Embryonic facial prominence (tissue), 1 donor: ENCODE results near the gene CMPK1.

Experiments used
- DNase-seq: peaks from one replicate; pipeline ENCODE4 v3.0.0-alpha.2; 2016; ENCODE audit errors: extremely low spot score

The CMPK1 gene

GRCh38 chr1:47395433-47395832 lies 61.8 kb downstream of the CMPK1 start:
- DNase-seq: no peak

- no peak for DNase-seq
Measured at GRCh38 chr1:47396671-47397196, 63.1 kb downstream of the CMPK1 start.

GRCh38 chr1:47399138-47399845 lies 65.7 kb downstream of the CMPK1 start:
- DNase-seq: no peak

GRCh38 chr1:47399846-47400155 lies 66.2 kb downstream of the CMPK1 start:
- DNase-seq: no peak

- no peak for DNase-seq
Measured at GRCh38 chr1:47401761-47402160, 68.2 kb downstream of the CMPK1 start.

DNA sequence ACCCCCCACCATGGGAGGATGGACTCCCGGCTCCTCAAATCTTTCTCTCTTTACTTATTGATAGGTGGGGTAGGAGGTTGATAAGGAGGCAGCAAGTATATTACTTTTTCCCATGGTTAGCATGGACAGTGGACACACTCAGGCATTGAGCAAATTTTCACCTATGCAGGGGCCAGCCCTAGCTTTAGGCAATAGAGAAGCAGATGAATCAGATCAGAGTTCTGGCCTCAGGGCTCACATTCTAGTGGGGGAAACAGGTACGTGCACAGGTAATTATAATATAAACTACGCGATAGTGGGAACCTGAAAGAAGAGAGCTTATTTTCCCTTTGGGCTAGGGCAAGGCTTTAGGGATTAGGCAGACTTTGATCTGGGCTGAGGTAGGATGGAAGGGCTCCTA lies 69.0 kb downstream of the CMPK1 start:
- no peak for DNase-seq

DNA sequence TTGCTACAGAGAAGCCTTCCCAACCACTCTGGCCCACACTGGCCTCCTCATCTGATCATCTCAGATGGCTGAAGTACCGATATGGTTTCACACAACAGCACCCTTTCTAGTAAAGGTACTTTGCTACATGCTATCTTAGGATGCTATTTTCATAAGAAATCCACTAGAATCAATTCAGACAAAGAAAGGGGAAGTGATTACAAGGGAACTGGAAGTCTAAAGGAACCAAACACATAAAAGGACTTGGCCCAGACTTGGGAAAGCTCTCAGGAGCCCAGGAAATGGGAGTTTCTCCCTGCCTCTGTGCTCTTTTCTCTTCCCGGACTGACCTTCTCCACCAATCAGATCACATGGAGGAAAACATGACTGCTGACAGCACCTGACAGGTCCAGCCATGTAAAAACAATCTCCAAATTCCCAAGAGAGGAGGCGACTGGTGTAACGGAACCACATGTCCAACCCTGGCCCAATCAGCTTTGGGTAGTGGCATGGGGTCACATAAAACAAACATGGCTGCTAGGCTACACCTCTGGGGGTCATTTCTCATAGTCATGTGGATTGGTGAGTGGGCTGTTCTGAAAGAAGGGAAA lies 69.8 kb downstream of the CMPK1 start:
- no peak for DNase-seq

DNA sequence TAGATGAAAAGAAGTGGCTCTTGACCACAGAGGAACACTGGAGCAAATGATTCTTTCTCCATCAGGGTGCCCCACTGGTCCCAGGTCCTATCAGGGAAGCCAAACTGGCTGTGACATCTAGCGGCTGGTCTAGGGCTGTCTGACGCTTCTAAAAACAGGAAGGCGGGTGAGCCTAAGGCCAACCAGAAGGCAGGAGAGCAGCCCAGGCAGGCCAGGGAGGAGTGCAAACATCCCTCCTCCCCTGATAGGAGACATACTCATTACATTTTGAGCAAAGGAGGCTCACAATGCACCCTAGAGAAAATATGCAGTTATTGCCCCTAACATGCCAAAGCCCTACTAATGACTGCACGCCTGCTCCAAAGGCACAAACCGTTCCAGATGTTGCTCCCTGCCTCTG lies 72.1 kb downstream of the CMPK1 start:
- no peak for DNase-seq

DNA sequence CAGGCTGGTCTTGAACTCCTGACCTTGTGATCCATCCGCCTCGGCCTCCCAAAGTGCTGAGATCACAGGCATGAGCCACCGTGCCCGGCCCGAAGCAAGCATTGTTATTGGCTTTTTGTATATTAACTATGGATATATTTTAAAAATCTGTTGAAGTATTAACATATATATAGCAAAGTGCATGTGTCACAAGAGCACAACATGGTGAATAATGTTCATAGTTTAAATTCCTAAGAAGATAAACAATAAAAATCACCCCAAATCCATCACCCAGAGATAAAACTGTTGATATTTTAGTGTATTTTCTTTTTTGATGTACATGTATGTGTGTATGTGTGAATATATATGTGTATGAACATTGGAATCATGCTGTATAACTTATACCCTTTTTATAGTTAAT lies 73.4 kb downstream of the CMPK1 start:
- no peak for DNase-seq

GRCh38 chr1:47407481-47407880 lies 73.9 kb downstream of the CMPK1 start:
- no peak for DNase-seq

DNA sequence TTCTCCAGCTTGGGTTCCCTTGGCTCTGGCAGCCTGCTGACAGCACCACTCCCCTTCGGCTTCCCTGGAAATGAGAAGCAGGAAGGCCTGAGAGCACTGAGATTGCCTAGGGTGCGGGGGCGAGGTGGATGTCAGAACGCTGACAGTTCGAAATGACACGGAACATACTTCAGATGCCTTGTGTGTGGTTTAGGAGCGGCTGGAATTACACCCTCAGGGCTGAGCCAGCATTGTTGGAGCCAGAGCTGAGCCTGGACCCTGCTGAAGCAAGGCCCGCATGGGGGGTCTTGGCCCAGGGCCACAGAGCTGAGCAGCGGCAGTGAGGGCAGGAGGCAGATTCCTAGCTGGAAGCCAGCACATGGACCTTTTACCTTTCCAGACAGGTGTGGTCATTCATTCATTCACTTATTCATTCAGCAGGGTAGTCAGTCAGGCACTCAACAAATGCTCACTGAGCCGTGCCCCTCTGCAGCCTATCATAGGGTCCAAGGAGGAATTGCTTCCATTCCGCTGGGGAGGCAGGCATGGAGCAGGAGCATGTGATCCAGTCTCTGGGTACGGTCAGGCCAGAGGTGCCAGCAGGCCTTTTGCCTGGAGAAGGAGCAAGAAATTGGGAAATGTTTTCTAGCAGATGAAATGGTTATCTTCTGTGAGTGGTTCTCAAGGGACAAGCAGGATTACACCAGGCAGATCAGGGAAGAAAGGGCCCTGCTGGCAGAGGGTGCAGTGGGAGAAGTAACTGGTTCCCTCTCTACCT lies 75.9 kb downstream of the CMPK1 start:
- no peak for DNase-seq

DNA sequence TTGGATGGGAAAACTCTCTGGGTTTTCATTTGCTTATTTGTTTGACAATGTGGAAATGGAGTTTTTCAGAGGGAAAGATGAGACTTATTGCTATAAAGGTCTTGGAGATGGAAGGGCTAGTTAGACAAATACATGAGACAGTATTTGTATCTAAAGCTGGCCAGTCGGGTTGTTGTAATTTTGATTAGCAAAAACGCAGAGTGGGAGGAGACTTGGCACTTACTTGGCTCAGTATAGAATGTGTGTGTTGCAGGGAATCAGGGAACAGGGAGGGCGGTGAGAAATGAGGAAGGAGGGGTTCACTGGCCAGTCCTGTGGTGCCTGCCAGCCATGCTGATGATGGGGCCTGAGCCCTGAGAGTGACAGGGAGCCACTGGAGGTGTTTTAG lies 76.5 kb downstream of the CMPK1 start:
- no peak for DNase-seq

GRCh38 chr1:47411436-47411835 lies 77.8 kb downstream of the CMPK1 start:
- no peak for DNase-seq

DNA sequence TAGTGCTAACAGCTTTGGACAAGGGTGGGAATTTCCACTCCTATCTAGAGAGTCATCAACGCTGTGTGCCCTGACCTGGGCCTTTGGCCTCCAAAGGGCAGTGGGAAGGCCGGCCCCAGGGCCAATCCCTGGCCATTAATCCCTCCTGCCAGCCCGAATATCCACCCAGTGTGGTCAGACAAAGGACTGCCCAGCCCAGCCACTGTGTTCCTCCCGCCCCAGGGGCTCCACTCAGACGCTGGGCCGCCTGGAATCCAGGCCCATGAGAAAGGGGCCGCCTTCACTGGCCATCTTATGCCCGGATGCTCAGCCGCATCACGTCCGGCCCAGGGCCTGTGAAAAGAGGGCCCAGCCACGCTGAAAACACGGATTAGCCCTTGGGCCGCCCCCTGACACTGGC lies 78.8 kb downstream of the CMPK1 start:
- no peak for DNase-seq

- DNase-seq: no peak
Measured at GRCh38 chr1:47415728-47416318, 82.2 kb downstream of the CMPK1 start, which contains the start of gene FOXE3. FOXE3 (plus strand) TSS chr1:47416285; CDS start chr1:47416316, 31 bp downstream.

- no peak for DNase-seq
Measured at GRCh38 chr1:47416319-47417169, 83.0 kb downstream of the CMPK1 start.

- no peak for DNase-seq
Measured at GRCh38 chr1:47417170-47418044, 83.8 kb downstream of the CMPK1 start.

GRCh38 chr1:47418122-47418521 lies 84.5 kb downstream of the CMPK1 start:
- no peak for DNase-seq

GRCh38 chr1:47418681-47419325 lies 85.2 kb downstream of the CMPK1 start:
- DNase-seq: no peak

DNA sequence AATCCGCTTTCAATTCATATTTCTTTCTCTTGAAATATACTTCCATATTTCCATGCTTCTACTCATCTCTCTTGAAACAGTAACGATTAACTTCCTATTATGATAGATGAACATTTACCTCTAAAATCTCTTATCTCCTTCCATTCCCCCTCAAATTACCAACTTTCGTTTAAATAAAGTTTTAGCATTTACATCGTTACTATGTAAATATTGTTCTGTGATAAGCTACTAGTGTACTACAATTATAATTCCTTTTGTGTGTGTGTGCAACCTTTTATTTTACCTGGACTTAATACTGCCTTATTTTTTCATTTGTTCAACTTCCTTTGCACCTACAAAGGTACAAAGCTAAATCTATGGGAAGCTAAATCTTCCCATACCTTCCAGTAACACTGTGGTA lies 87.0 kb downstream of the CMPK1 start:
- no peak for DNase-seq
